Tibial artery (tissue), 4 donors: Measurements from ENCODE around the gene KLHL6.

Experiments
- DNase-seq, 2 donors: peaks; one replicate each; pipeline ENCODE4 v3.0.0-alpha.2; 2019
- H3K27ac ChIP-seq, 2 donors: fragments of 200-600 bp; sonication (generic) in 1 of 2; 1 replicate in 1 of 2; 2 replicates in 1 of 2; pipeline ENCODE4 v1.5.1; 2018 to 2019; ENCODE audit warnings: mild to moderate bottlenecking in 1 of 2
- H3K27me3 ChIP-seq, 2 donors: fragments of 200-600 bp; sonication (generic) in 1 of 2; one replicate each; pipeline versions ENCODE4 v1.5.1 to v1.6.0; 2016 to 2019
- H3K36me3 ChIP-seq, 3 donors: fragments of 200-600 bp; sonication (generic) in 2 of 3; one replicate each; pipeline ENCODE4 v1.5.1; 2016 to 2019; ENCODE audit warnings: mild to moderate bottlenecking in 2 of 3
- H3K4me1 ChIP-seq, 4 donors: fragments of 200-600 bp; sonication (generic) in 2 of 4; 1 replicate in 3 of 4; 2 replicates in 1 of 4; pipeline ENCODE4 v1.5.1; 2016 to 2019
- H3K4me3 ChIP-seq, 2 donors: fragments of 200-600 bp; sonication (generic) in 1 of 2; 1 replicate in 1 of 2; 2 replicates in 1 of 2; pipeline ENCODE4 v1.5.1; 2018 to 2019; ENCODE audit warnings: mild to moderate bottlenecking in 2 of 2
- H3K9me3 ChIP-seq, 3 donors: fragments of 200-600 bp; sonication (generic) in 1 of 3; one replicate each; pipeline ENCODE4 v1.5.1; 2016 to 2019
- intact Hi-C: fragments of 100-400 bp; cut with DNase I; formaldehyde crosslinking; loops from one replicate; pipeline ENCODE4 v1.15.0; 2023; ENCODE audit warnings: low total_unique reads
- TF ChIP-seq, protein P1 (sequence below), 2 experiments: fragments of 200-600 bp in 1 of 2; fragments of 450-650 bp in 1 of 2; IDR thresholded peaks; one replicate each; pipeline ENCODE4 v1.5.1; 2017 to 2019; ENCODE audit warnings: antibody characterized with exemption in 2 of 2, mild to moderate bottlenecking in 1 of 2, moderate library complexity in 1 of 2

Gene KLHL6

DNA sequence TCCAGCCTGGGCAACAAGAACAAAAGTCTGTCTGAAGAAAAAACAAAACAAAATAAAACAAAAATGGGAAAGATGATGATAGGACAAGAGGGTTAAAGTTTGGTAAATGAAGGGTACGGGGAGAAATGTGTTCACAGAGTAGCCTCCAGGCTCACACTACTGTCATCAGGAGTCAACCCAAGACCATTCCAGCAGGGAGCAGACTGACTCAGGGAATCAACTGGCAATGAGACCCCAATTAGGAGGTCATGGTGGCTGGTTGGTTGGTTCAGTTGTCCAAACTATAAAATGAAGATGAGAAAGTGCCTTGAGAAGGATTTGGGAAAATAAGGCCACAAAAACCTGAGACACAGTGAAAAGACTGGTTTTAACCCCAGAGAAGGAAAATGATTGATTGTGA lies 51.8 kb downstream of the KLHL6 start:
- Histone ChIP-seq H3K27me3 (no peaks in the 10 kb centered on the region), H3K36me3 (no peaks in the 10 kb centered on the region), H3K4me1 (no peaks in the 10 kb centered on the region), H3K9me3 (peaks cover 0 to 11% (median 8%) of the 10 kb centered on the region in 3 donors), H3K4me3 (no peak overlapping the region), H3K27ac (no peak overlapping the region)
- intact Hi-C loops, result no loop called here
- TF ChIP-seq, protein P1, sequence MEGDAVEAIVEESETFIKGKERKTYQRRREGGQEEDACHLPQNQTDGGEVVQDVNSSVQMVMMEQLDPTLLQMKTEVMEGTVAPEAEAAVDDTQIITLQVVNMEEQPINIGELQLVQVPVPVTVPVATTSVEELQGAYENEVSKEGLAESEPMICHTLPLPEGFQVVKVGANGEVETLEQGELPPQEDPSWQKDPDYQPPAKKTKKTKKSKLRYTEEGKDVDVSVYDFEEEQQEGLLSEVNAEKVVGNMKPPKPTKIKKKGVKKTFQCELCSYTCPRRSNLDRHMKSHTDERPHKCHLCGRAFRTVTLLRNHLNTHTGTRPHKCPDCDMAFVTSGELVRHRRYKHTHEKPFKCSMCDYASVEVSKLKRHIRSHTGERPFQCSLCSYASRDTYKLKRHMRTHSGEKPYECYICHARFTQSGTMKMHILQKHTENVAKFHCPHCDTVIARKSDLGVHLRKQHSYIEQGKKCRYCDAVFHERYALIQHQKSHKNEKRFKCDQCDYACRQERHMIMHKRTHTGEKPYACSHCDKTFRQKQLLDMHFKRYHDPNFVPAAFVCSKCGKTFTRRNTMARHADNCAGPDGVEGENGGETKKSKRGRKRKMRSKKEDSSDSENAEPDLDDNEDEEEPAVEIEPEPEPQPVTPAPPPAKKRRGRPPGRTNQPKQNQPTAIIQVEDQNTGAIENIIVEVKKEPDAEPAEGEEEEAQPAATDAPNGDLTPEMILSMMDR (IDR thresholded peaks at IDR 0.05), result no peak
- no peak for DNase-seq

DNA sequence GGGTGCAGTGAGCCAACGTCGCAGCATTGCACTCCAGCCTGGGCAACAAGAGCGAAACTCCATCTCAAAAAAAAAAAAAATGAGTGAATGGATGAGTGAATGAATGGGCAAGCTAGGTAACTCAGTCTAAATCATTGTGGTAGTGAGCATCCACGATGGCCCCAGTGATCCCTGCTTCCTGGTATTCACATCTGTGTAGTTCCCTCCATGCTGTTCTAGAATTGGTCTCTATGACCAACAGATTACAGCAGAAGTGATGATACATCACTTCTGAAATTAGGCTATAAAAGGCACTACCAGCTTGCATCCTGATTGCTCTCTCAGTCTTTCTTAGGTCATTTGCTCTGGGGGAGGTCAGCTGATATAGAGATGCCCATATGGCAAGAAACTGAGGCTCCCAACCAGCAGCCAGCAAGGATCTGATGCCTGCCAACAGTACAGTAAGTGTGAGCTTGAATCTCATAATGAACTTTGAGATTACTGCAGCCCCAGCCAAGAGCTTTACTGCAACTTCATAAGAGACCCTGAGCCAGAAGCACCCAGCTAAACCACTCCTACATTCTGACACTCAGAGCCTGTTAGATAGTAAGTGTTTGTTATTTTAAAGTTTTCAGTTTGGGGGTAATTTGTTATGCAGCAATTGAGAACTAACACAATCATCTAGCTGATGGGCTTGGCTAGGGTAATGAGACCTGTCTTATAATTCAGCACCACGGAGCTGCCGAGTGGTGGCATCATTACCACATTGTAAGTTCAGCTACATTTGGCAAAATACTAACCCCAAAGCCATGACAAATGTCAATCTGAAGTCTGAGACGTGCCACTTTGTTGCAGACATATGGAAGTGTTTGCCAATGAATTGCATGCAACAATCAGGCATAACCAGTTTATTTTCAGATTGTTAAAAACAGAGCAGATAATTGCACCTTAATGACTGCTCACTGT lies 53.0 kb downstream of the KLHL6 start:
- TF ChIP-seq, protein P1 (IDR thresholded peaks at IDR 0.05), result peak in 1 of 2 experiments; percentile 21
- Histone ChIP-seq H3K27ac (no peak overlapping the region), H3K9me3 (peaks cover 0 to 11% (median 8%) of the 10 kb centered on the region in 3 donors), H3K4me3 (no peak overlapping the region), H3K27me3 (no peaks in the 10 kb centered on the region), H3K36me3 (no peaks in the 10 kb centered on the region), H3K4me1 (no peaks in the 10 kb centered on the region)
- intact Hi-C loops, result no loop called here
- no peak for DNase-seq

DNA sequence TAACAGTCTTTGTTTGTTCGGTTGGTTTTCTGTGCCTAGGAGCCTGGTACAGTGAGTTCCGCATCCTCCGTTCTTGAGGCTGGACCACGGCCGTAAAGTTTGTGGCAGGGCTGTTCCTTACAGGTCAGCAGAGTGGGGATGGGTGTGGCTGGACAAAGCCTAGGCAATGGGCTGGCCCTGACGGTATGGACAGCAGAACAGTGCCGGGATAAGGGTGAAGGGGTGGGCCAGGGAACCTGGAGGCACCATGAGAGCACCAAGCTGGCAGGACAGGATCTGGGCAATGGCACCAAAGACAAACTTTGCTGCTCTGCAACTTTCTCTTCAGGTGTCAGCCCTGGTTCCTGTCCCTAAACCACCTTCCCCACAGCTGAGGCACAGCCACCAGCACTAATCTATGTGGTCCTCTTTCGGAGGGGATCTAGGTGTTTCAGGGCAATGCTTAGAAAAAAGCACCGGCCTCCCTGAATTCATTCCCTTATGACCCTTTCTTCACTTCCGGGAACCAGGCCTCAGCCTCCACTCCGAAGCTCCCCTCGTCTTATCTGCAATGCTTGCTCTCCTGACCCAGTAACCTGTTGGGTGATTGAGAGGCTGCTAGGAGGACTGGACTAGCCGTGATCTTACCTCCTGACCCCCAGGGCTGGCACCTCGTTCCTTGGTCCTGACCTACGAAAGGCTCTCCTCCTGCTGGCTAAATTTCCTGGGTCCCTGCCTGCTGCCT lies 54.4 kb downstream of the KLHL6 start:
- H3K27me3 ChIP-seq, result no peaks in the 10 kb centered on the region
- H3K36me3 ChIP-seq, result no peaks in the 10 kb centered on the region
- no peak overlapping the region for H3K27ac ChIP-seq
- intact Hi-C loops, result no loop called here
- H3K4me1 ChIP-seq, result no peaks in the 10 kb centered on the region
- H3K4me3 ChIP-seq, result no peak overlapping the region
- TF ChIP-seq, protein P1 (IDR thresholded peaks at IDR 0.05), result no peak
- peaks cover 0 to 7% (median 4%) of the 10 kb centered on the region in 3 donors for H3K9me3 ChIP-seq
- no peak for DNase-seq

DNA sequence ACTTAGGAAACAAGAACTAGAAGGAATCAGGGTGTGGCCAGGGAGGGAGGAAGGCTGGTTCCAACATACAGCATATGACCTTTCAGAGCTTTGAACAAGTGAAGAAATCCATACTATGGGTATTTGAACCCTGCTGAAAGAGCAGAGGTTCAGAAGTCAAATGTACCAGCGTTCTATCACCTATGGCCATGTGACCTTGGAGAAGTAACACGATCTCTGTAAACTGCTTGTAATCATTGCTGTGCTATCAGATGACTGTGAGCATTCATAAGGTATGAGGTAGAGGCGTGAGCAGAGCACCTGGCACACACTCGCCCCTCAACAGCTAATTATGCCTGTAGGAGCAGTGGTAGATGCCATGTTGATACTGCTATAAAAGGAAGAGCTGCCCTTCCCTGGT lies 55.2 kb downstream of the KLHL6 start:
- TF ChIP-seq, protein P1 (IDR thresholded peaks at IDR 0.05), result no peak
- Histone ChIP-seq H3K4me3 (no peak overlapping the region), H3K36me3 (no peaks in the 10 kb centered on the region), H3K27me3 (no peaks in the 10 kb centered on the region), H3K27ac (no peak overlapping the region), H3K4me1 (no peaks in the 10 kb centered on the region), H3K9me3 (peaks cover 0 to 3% (median 0%) of the 10 kb centered on the region in 3 donors)
- intact Hi-C loops, result no loop called here
- no peak for DNase-seq

DNA sequence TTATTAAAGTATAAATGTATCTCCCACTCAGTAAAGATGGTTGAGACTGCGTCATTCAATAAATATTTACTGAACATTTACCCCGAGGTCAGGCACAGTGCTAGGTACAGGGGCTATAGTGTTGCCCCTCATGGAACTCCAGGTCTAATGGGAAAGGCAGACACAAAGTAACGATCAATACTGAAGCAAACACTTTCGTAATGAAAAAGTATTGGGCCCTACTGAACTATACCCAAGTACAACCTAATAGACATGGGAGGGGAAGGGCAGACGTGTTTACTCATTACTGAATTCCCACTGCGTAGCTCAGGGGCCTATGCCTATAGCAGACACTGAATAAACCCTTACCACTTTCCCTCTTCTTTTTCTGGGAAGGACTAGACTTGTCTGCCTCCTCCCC lies 56.9 kb downstream of the KLHL6 start:
- H3K9me3 ChIP-seq, result no peaks in the 10 kb centered on the region
- H3K36me3 ChIP-seq, result no peaks in the 10 kb centered on the region
- H3K4me3 ChIP-seq, result no peak overlapping the region
- no peaks in the 10 kb centered on the region for H3K27me3 ChIP-seq
- no peak overlapping the region for H3K27ac ChIP-seq
- TF ChIP-seq, protein P1 (IDR thresholded peaks at IDR 0.05), result no peak
- intact Hi-C loops, result no loop called here
- no peaks in the 10 kb centered on the region for H3K4me1 ChIP-seq
- DNase-seq, result no peak
